Measurements from ENCODE around the gene JUND. TPM values are rescaled to one million over a fixed set of nuclear protein-coding genes. Genes with fewer than 3 reads are reported as not detected.

The JUND gene
- total RNA-seq, 1 donor from 2014 or later = 320 TPM

DNA sequence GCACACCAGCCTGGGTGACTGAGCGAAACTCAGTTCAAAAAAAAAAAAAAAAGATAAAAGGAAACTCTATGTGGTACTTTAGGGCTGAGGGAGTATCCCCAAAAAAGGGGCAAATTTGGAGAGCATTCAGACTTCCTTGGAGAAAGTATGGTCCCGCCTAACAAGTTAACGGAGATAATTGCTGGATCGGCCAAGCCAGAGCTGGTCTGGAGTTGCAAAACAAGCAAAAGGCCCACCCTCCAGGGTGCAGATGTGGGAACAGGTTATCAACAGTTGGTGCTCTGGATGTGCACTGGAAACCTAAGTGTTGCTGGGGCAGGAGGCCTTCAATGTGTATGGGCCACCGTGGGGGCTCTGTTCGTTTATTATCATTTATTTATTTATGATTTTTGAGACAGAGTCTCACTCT, 10.0 kb downstream of the JUND start:
- no peak for DNase-seq (ENCODE audit: low spot score)

DNA sequence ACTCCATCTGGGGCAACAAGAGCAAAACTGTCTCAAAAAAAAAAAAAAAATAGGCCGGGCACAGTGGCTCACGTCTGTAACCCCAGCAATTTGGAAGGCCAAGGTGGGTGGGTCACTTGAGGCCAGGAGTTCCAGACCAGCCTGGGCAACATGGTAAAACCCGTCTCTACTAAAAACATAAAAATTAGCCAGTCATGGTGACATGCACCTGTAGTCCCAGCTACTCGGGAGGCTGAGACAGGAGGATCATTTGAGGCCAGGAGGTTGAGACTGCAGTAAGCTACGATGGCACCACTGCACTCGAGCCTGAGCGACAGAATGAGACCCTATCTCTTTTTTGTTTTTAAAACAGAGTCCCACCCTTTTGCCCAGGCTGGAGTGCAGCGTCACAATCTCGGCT, 11.1 kb downstream of the JUND start:
- DNase-seq (ENCODE audit: low spot score) = no peak

DNA sequence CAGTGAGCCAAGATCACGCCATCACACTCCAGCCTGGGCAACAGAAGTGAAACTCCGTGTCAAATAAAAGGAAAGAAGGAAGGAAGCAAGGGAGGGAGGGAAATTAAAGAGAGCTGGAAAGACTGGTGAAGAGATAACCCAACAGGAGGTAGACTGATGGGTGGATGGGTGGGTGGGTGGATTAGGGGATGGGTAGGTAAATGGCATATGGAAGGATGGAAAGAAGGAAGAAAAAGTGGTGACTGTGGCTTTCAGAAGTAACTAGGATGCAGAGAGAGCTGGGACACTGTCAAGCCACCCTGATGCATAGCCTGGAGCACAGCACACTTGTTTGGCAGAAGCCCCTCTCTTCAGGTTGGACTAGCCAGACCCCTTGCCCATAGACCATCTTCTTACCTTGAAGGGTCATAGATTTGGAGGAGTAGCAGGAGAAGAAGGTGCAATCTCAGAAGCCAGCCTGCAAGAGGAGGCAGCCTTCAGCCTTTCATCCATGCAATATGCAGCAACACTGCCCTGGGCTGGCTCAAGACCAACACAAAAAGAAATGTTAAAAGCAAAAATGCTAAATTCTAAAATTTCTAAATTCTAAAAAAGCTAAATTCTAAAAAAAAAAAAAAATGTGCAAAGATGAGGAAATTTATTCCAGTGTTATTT, 12.2 kb downstream of the JUND start:
- no peak for DNase-seq (ENCODE audit: low spot score)

DNA sequence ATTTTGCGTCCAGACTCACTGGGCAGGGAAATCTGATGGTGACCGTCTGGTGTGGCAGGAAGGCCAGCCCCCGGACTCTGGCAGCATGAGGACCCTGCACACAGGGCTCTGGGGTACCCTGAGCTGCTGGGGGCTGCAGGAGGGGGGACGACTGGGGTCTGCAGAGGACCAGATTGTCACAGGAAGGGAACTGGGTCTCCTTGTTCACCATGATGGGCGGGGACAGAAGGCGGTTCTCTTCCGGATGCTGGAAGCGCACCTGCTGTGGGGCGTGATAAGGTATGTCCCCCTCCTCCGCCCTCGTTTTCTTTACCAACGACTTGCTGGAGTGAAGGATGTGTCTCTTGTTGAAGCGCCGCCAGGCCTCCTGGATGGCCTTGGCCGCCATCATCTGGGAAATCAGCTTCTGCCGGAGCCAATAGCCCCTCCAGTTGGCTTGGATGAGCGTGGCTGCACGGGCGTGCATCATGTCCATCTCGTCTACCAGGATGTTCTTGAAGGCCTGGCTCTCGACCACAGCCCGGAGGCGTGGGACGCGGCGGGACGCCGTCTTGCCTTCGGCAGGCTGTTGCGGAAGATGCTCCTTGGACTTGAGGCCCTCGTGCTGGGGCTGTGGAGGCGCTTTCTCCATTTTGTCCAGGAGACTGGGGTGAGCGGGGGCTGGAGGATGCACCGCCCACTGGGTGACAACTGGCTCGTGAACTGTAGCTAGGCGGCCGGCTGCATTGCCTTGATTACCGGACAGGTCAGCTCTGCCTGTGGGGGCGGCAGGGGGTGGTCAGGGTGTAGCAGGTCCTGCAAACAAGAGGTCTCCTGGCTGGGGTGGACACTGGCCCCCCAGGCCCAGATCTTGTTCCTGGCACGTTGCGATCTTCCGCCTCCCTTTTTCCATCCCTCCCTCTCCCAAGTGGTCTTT, 14.4 kb downstream of the JUND start:
- no peak for DNase-seq (ENCODE audit: low spot score)

DNA sequence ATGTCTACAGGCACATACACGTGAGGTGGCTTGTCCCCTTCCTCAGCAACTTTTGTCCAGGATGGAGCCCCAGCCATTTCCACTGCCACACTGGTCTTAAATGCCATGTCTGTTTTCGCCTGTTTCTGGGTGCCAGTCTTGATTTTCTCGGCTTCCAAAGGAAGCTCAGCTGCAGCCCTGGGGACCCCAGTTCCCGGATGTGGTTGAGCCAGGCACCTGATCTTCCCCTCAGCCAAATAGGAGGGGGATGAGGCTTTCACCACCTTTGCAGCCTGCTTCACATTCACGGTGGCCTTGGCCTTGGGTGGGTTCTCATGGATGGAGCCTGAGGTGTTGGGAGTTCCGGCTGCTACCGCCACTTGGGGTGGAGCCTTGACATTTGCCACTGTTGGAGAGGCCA, 15.8 kb downstream of the JUND start:
- DNase-seq (ENCODE audit: low spot score) = no peak

DNA sequence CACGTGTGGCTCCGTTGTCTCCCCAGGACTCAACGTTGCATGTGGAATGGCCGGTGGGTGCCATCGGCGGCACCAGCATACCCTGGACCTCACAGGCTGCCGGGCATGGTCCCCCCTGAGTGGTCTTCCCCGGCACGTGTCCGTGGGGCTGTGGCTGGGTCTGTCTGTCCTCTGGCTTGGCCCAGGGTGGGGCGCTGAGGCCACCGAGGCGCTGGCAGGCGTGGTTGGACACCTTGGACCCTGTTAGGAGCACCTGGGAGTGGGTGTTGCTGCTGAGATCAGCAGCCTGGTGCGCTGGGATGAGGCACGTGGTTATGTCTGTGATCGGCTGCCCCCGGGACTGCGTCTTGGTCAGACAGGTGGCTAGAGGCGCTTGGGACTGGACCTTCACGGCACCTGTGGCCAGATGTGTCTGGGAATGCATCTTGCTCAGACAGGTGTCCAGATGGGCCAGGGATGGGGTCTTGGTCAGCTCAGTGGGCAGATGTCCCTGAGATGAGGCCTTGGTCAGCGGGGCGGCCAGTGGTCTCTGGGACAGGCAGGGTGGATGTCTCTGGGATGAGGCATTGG, 16.4 kb downstream of the JUND start:
- no peak for DNase-seq (ENCODE audit: low spot score)

DNA sequence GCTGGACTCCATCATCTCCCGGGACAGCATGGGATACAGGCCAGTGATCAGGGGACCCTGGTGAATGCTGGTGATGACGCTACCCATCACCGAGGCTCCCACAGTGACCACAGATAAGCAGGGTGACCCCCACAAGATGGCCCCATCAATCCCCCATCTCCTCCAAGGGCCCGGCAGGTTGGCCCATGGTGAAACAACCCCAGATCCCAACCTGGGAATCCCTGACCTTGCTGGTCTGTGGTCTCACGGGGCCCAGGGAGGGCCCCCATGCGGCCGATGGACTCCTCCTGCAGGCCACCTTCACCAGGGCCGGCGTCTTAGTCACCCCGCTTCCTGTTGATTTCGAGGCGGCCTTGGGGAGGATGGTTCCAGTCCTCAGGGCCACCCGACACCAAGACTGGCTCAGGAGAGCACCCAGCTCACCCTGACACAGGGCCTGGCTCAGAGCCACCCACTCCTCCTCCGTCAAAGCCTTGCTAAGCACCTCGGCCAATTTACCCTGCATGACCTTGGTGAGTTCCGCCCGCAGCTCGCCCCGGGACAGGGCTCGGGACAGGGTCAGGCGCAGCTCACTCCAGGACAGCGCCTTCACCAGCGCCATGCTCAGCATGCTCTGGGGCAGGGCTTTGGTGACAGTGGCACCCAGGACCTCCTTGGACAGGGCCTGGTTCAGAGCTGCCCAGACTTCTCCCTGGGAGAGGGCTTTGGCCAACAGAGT, 17.1 kb downstream of the JUND start:
- DNase-seq (ENCODE audit: low spot score) = no peak

DNA sequence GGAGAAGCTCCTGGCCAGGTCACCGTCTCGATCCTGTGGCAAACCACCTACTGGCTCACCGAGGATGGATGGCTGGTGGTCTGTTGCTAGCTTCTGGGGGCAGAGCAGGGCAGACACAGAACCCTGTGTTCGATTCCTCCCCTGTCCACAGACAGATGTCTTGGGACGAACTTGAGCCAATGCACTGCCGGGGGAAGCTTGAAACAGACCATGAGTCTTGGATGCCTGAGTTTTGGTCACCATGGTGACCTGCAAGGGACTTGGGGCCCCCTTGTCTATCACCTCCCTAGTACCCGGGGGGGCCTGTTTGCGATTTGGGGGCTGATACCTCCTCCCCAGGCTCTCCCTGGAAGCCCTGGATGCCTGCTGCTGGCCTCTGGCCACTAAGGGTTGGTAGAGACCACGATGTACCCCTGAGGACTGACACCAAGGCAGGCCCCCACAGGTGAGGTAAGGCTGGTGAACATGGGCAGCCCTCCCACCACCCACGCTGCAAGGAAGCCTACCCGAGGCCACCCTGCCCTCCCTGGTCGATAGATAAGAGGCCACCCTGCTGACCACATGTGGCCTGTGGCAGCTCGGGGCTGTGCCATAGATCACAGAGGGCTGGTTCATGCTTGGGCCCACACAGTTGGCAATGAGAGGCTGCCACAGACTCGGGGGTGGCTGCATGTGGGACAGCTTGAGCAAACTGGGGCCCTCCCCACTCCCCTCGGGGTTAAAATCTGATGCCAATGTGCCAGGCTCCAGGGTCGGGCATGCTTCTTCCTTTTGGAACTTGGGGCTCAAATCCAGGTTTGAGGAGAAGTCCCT, 17.9 kb downstream of the JUND start:
- DNase-seq (ENCODE audit: low spot score) = no peak

DNA sequence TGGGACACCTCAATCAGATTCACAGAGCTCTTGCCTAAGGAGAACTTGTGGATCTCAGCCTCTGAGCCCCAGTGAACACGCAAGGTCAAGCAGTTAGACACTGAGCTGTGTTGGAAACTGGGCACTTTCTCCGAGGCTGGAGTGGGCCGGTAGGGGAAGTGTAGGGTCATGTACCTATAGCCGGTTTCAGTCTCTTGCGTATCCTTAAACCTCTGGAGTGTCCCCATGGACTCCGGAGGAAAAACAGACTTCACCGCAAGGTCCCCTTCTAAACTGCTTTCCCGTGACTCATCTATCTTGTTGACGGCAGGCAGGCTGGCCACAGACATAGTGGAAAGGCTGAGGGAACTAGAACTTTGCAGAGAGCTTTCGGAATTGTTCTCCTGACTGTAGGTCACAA, 18.5 kb downstream of the JUND start:
- DNase-seq (ENCODE audit: low spot score) = no peak

DNA sequence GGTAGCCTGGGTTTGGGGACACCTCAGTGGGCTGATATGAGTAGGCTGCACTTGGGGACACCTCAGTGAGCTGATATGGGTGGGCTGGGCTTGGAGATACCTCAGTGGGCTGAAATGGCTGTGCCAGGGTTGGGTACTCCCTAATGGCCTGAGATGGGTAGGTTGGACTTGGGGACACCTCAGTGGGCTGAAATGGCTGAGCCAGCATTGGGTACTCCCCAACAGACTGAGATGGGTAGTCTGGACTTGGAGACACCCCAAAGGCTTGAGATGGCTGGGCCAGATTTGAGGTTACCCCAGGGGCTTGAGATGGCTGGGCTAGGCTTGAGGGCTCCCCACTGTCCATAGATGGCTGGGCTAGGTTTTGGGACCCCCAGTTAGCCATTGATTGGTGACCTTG, 19.3 kb downstream of the JUND start:
- DNase-seq (ENCODE audit: low spot score) = no peak

DNA sequence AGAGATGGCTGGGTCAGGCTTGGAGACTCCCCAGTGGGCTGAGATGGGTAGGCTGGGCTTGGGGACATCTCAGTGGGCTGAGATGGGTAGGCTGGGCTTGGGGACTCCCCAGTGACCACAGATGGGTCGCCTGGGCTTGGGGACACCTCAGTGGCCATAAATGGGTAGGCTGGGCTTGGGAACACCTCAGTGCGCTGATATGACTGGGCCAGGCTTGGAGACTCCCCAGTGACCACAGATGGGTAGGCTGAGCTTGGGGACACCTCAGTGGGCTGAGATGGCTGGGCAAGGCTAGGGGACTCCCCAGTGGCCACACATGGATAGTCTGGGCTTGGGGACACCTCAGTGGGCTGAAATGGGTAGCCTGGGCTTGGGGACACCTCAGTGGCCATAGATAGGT, 19.9 kb downstream of the JUND start:
- no peak for DNase-seq (ENCODE audit: low spot score)

DNA sequence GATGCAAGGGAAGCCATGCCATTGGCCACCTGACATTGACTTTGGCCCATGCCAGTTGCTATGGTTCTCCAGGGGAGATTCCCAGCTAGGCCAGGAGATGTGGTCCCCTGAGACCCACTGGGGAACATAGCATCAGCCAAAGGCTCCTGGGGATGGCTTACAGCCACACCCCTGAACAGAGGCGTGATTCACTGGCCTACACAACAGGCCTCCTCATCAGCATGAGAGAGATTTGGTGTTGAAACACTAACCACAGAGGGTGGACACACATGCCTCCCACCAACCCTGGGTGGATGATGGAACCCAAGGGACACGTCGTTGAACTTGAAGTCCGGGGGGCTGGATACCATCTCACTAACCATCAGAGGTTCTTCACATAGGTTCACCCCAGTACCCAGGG, 21.5 kb downstream of the JUND start:
- no peak for DNase-seq (ENCODE audit: low spot score)

DNA sequence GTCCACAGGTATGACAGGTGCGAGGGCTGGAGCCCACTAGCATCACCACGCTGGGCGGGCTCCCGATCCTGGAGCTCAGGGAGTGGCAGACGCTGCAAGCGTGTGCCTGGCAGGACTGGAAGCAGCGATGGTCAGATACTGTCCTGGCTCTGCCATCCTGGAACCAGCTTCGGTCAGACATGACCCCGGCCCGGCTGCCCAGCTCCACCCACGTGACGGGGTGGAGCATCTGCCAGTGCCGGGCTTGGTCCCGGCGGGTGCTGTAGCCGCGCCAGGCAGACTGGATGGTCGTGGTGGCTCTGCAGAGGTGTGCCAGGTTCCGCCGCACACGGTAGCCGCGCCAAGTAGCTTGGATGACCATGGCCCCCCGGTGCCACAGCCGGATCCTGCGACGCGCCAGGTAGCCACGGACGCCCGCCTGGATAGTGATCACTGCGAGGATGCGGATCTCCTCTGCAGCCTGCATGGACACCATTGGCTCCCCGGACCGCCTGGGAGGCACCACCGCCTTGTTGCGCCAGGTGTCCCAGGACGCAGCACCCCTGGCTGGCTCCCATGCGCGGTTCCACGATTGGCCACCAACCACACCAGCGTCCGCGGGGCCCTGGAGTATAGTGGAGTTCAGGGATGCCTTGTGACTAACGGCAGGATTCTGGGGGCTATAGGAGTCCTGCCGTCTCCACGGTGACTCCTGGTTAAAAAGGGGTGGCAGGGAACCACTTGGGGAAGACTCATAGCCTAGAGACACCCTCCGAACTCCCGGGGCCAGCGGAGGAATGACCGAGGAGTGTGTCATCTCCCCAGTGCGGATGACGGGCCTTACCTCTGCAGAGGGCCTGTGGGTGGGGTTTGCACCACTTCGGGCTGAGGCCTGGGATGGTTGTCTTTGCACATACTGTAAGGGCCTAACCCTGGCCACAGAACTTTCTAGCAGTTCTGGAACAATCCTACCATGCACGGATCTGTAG, 23.6 kb downstream of the JUND start:
- DNase-seq (ENCODE audit: low spot score) = no peak

DNA sequence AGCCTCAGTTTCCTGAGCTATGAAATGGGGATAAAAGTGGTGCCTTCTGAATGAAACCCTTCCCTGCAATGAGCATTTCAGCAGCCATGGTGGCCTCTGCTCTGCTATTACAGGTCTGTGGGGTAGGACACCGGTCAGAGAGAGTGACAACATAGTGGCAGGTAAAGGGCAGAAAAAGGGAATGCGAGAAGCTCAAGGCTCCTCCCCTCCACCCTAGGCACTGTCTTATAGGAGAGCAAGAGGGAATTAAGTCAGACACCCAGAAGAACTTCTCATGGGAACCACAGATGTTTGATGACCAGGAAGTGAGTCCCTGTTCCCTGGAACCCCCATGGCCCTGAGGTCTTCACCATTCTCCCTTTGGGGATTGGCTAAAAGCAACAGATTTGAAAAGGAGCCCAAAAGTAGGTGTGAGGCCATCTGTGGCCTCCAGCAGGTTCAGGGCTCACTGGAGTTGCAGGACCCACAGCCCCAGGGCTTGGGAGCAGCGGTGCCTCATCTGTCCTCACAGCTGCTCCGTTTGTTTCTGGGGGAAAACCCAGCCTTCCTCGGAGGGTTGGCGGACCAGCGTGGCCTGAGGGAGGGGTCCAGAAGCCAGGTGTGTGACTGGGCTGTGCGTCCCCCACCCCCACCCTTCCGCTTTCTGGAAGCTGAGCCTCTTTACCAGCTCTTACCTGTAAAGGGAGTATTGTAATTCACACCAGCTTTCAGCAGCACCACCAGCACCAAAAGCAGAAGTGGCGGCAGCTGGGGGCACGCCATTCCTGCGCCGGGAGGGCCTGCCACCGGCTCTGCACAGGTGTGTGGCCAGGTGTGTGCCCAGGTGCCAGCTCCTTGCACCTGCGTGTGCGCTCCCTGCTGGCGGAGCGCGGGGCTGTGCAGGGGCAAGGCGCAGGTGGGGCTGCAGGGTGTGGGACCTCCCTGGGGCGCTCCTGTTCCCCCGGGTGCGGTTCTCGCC, 26.6 kb downstream of the JUND start:
- no peak for DNase-seq (ENCODE audit: low spot score)

DNA sequence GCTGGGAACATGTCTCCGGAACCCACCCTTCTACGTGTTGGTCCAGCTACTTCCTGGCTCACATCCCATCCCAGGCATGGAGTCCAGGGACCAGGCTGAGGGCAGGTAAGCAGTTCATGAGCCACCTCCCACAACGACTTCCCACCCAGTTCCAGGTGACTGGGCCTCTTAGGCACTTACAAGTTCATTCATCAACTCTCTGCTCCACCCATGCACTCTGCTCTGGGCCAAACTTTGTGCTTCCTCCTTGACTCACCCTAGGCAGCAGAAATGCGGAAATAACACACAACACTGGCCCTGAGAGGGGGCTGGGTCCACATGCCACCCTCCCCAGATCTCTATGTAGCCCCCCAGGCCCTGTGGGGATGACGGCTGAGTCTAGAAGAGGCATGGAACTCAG, 27.7 kb downstream of the JUND start:
- DNase-seq (ENCODE audit: low spot score) = no peak

DNA sequence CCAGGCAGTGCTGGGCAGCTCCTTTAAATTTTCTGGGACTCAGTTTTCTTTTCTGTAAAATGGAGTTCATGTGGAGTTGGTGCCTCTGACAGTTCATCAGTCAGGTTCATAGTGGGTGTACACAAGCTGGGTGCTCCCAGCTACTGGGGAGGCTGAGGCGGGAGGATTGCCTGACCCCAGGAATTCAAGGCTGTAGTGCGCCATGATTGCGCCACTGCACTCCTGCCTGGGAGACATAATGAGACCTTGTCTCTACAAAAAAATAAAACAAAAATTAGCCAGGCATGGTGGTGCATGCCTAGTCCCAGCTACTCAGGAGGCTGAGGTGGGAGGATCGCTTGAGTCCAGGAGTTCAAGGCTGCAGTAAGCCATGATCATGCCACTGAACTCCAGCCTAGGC, 28.3 kb downstream of the JUND start:
- no peak for DNase-seq (ENCODE audit: low spot score)

DNA sequence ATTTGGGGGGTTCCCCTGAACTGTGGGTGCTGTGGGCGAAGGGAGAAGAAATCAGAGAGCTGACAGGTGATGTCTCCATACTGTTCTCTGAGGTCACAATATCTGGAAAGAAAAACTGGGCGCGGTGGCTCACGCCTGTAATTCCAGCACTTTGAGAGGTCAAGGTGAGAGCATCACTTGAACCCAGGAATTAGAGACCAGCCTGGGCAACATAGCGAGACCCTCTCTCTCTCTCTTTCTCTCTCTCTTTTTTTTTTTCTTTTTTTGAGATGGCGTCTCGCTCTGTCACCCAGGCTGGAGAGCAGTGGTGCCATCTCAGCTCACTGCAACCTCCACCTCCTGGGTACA, 29.1 kb downstream of the JUND start:
- DNase-seq (ENCODE audit: low spot score) = no peak

DNA sequence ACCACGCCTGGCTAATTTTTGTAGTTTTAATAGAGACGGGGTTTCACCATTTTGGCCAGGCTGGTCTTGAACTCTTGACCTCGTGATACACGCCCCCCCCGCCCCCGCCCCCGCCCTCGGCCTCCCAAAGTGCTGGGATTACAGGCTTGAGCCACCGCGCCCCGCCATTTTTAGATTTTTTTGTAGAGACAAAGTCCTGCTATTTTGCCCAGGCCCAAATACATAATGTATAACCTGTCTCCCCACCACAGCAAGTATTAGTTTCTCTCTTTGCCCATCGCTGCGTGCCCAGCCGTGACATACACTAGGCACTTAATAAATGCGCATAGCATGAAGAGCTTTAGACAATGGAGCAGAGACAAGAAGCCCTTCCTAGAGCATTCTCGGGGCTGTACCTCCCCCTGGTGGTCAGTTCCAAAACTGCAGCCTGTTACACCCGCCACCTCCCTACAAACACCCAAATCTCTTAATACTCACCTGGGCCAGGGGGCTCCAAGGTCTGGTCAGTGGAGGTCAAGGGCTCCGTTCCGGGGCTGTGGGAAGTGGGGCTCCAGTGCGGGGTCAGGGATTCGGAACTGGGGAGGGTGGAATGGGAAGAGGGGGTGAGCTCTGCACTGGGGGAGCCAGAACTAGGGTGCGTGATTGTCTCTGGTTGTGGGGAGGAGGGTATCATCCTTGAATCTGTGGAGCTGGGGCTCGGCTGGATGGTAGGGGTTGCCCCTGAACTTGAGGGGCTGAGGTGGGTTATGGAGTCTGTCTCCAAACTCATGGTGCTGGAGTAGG, 29.6 kb downstream of the JUND start:
- no peak for DNase-seq (ENCODE audit: low spot score)

Measured in mesenteric fat pad (tissue), 1 donor.